ENCODE results near the gene MAPK13.
A peak's percentile ranks its signal among the peaks of the same experiment; 100 is the strongest.

MAPK13 gene

DNA sequence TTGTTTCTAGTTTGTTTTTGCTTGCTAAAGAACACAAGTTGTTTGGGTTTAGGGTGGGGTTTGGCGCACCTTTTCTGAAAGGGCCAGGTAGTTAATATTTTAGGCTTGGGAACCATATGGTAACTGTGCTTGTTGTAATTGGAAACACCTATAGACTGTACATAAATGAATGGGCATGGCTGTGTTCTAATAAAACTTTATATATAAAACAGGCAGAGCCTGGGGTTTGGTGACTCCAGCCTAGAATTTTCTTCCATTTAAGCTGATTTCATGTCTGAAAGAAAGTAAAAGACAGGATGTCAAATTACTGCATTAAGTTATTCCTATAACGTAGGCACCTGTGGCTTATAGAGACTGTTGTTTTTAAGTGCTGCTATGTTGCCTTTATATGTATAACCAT is 36.1 kb upstream of the MAPK13 start:
- Histone ChIP-seq H3K4me3 (replicated peaks; ENCODE audit: insufficient read depth, low read length) (no peak overlapping the region), H3K27me3 (ENCODE audit: insufficient read depth, poor library complexity, severe bottlenecking) (no peaks in the 10 kb centered on the region), H3K27ac (replicated peaks) (no peak overlapping the region)
- no peak for DNase-seq (ENCODE audit: low read depth in 1 of 2, low spot score in 1 of 2)
- no peak for TF ChIP-seq POLR2AphosphoS5 (IDR thresholded peaks at IDR 0.05; ENCODE audit: low read depth)
- no peak for TF ChIP-seq GABPA (IDR thresholded peaks at IDR 0.05; ENCODE audit: low read depth)
- TF ChIP-seq, protein P1, sequence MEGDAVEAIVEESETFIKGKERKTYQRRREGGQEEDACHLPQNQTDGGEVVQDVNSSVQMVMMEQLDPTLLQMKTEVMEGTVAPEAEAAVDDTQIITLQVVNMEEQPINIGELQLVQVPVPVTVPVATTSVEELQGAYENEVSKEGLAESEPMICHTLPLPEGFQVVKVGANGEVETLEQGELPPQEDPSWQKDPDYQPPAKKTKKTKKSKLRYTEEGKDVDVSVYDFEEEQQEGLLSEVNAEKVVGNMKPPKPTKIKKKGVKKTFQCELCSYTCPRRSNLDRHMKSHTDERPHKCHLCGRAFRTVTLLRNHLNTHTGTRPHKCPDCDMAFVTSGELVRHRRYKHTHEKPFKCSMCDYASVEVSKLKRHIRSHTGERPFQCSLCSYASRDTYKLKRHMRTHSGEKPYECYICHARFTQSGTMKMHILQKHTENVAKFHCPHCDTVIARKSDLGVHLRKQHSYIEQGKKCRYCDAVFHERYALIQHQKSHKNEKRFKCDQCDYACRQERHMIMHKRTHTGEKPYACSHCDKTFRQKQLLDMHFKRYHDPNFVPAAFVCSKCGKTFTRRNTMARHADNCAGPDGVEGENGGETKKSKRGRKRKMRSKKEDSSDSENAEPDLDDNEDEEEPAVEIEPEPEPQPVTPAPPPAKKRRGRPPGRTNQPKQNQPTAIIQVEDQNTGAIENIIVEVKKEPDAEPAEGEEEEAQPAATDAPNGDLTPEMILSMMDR (IDR thresholded peaks at IDR 0.05; ENCODE audit: insufficient read depth, low read length) = no peak
- no peak for TF ChIP-seq REST (IDR thresholded peaks at IDR 0.05; ENCODE audit: insufficient replicate concordance, low read depth)
- TF ChIP-seq SPI1 (IDR thresholded peaks at IDR 0.05; ENCODE audit: borderline replicate concordance, low read depth) = no peak

DNA sequence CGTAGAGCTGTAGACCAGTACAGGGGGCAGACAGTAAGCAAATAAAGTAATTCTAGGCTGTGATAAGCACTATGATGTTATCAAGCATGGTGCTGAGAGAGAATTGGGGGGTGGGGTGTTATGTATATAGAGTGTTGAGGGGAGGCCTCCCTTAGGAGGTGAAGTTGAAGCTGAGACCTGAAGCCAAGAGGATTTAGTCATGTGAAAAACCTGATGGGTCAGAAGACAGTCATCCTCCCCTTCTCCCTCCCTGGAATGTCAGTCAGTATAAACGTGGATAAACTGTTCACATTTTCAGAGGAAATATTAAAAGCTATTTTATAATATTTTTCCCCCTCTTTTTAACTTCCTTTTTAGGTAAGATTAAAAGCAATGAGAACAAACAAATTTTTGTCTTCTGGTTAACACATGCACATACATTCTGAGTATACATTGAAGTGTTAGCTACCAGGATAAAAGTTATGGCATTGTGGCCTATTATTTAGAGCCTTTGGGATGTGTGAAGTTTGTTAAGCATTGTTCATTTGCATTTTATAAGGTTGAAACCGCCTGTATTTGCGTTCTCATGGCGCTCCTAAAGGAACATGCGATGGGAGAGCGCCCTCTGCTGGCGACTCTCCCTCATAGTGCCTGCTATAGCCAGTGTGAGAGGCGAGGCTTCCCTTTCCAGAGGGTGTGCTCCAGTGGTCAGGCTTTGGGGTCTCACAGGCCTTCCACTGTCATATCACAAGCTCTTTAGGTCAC is 35.4 kb upstream of the MAPK13 start:
- TF ChIP-seq, protein P1 (IDR thresholded peaks at IDR 0.05; ENCODE audit: insufficient read depth, low read length) = peak; percentile 80
- TF ChIP-seq GABPA (IDR thresholded peaks at IDR 0.05; ENCODE audit: low read depth) = no peak
- no peak overlapping the region for H3K4me3 ChIP-seq (replicated peaks; ENCODE audit: insufficient read depth, low read length)

DNA sequence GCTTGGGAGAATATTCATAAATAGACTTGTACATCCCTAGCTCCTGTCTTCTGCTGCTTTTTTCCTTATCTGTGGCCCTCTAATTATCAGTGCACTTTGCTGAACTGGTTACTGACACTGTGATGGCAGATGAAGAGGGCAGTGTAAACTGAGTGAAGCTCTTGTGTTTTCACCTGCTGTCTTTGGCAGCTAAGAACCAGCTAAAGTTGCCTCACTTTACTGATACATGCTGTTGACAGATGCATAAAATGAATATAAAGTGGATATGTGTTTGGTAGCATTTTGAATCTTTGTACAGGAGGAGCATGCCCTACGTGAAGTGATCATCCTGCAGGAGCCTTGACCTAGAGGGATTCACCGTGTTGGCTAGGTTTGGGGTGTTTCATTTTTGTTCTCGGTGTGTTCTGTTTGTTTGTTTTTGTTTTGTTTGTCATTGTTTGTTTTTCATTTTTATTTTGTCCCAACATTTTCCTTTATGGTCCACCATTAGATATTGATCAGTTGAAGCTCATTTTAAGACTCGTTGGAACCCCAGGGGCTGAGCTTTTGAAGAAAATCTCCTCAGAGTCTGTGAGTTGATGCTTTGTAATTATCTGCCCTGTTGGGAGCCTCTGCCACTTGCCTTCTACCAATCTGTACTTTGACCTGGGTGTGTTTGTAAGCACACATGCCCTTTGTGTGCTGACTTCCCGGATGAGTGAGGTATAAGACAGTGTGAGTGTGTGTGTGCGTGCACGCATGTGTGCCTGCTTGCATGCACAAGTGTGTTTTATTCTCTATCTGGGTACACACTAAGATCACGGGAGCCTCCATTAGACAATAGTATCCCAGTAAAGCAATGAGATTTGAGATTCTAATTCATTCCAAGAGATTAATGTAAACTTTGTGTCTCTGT is 34.6 kb upstream of the MAPK13 start:
- Histone ChIP-seq H3K27ac (replicated peaks) (no peak overlapping the region), H3K27me3 (ENCODE audit: insufficient read depth, poor library complexity, severe bottlenecking) (no peaks in the 10 kb centered on the region), H3K4me3 (replicated peaks; ENCODE audit: insufficient read depth, low read length) (no peak overlapping the region)
- TF ChIP-seq POLR2AphosphoS5 (IDR thresholded peaks at IDR 0.05; ENCODE audit: low read depth) (no peak), SPI1 (IDR thresholded peaks at IDR 0.05; ENCODE audit: borderline replicate concordance, low read depth) (no peak), REST (IDR thresholded peaks at IDR 0.05; ENCODE audit: insufficient replicate concordance, low read depth) (no peak), GABPA (IDR thresholded peaks at IDR 0.05; ENCODE audit: low read depth) (no peak)
- TF ChIP-seq, protein P1 (IDR thresholded peaks at IDR 0.05; ENCODE audit: insufficient read depth, low read length) = no peak
- DNase-seq (ENCODE audit: low read depth in 1 of 2, low spot score in 1 of 2) = no peak

More for the DNA sequence above, 35.4 kb upstream of the MAPK13 start:
- Histone ChIP-seq H3K27ac (replicated peaks) (peak overlapping the region; percentile 2; the same call in 1 of the 2 replicates), H3K27me3 (ENCODE audit: insufficient read depth, poor library complexity, severe bottlenecking) (no peaks in the 10 kb centered on the region)
- DNase-seq (ENCODE audit: low read depth in 1 of 2, low spot score in 1 of 2) = peak; percentile 54 to 72

Data from HL-60 (cell line).